ENCODE data around the gene IRX3. TPM values are rescaled to one million over a fixed set of nuclear protein-coding genes. Genes with fewer than 3 reads are reported as not detected.

IRX3 gene
- total RNA-seq, 1 donor from 2014 or later: 0.11 TPM

DNA sequence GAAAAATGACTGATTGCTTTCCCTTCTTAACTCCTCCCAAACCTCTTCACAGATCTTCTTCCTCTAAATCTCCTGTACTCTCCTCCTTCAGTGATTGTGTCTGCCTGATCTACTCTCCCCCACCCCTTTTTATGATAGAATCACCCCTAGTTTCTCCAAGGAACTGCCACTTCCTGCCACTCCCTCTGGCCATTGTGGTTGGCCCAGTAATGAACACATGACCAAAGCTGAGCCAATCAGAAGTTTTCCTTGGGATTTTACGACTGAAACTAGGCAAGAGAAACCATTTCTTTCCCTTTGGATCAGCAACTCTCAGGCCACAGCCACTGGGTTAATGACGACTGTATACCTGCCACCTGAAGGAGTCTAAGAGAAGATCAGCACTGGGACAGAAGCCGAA lies 15.9 kb downstream of the IRX3 start:
- H3K27ac ChIP-seq: no peak overlapping the region
- no peaks in the 10 kb centered on the region for H3K36me3 ChIP-seq
- H3K9me3 ChIP-seq: no peaks in the 10 kb centered on the region
- intact Hi-C loops (cut with DNase I): no loop called here
- no peak for DNase-seq (ENCODE audit: low spot score in 2 of 2)
- no peaks in the 10 kb centered on the region for H3K4me1 ChIP-seq
- TF ChIP-seq, protein P1, sequence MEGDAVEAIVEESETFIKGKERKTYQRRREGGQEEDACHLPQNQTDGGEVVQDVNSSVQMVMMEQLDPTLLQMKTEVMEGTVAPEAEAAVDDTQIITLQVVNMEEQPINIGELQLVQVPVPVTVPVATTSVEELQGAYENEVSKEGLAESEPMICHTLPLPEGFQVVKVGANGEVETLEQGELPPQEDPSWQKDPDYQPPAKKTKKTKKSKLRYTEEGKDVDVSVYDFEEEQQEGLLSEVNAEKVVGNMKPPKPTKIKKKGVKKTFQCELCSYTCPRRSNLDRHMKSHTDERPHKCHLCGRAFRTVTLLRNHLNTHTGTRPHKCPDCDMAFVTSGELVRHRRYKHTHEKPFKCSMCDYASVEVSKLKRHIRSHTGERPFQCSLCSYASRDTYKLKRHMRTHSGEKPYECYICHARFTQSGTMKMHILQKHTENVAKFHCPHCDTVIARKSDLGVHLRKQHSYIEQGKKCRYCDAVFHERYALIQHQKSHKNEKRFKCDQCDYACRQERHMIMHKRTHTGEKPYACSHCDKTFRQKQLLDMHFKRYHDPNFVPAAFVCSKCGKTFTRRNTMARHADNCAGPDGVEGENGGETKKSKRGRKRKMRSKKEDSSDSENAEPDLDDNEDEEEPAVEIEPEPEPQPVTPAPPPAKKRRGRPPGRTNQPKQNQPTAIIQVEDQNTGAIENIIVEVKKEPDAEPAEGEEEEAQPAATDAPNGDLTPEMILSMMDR (IDR thresholded peaks at IDR 0.05): no peak
- no peaks in the 10 kb centered on the region for H3K27me3 ChIP-seq
- no peak overlapping the region for H3K4me3 ChIP-seq

DNA sequence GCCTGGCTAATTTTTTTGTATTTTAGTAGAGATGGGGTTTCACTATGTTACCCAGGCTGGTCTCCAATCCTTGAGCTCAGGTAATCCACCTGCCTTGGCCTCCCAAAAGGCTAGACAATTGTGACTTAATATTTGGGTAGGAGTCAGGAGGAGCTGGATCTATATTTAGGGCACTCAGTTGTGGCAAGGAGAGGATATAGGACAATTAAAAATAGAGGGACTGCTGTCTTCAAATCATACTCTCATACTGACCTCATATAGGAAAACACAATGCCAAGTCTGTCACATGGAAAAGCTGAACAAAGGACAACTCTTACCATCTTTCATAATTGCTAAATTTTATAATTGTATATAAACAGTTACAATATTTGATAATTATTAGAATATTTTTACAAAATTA lies 17.1 kb downstream of the IRX3 start:
- Histone ChIP-seq H3K9me3 (no peaks in the 10 kb centered on the region), H3K4me3 (no peak overlapping the region), H3K36me3 (no peaks in the 10 kb centered on the region), H3K27me3 (no peaks in the 10 kb centered on the region), H3K4me1 (no peaks in the 10 kb centered on the region), H3K27ac (no peak overlapping the region)
- intact Hi-C loops (cut with DNase I): no loop called here
- TF ChIP-seq, protein P1 (IDR thresholded peaks at IDR 0.05): no peak
- no peak for DNase-seq (ENCODE audit: low spot score in 2 of 2)

DNA sequence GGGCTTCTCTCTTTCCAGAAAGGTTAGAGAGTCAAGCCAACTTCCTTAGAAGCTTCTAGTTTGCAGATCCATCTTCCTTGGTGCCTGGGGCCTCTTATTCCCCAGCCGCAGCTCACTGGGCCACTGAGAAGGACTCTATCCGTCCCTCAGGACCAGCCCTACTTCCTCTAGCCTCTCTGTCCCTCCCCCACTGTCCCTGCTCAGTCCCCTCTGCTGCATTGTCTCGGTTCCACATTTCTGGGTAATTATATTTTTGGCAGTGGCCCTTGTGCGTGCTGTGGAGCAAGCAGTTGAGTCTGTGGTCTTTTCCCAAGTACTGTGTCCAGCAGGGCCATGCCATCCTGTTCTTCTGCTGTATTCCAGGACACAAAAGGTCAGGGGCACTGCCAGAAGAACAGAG lies 17.8 kb downstream of the IRX3 start:
- H3K27ac ChIP-seq: no peak overlapping the region
- no peaks in the 10 kb centered on the region for H3K9me3 ChIP-seq
- intact Hi-C loops (cut with DNase I): no loop called here
- H3K4me3 ChIP-seq: no peak overlapping the region
- DNase-seq (ENCODE audit: low spot score in 2 of 2): peak in 1 of 2 donors; percentile 37
- TF ChIP-seq, protein P1 (IDR thresholded peaks at IDR 0.05): no peak
- no peaks in the 10 kb centered on the region for H3K27me3 ChIP-seq
- H3K36me3 ChIP-seq: no peaks in the 10 kb centered on the region
- H3K4me1 ChIP-seq: no peaks in the 10 kb centered on the region

DNA sequence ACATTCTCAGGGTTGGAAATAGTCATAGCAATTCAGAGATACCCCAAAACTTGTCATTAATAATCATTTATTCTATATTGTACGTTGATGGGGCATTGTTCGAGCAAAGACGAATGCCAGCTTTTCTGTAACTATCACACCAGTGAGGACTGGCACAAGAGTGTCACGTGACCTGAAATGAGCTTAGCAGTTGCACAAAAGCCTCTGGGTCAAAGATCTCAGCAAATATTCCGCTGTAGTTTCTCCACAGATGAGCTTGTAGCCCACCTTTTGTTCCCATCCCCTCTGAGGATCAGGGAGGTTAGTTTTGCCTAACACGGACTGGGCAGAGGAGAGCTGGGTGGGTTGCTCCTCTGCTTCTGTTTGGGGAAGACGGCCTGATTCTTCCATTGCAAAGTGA lies 18.2 kb downstream of the IRX3 start:
- Histone ChIP-seq H3K4me3 (no peak overlapping the region), H3K27ac (no peak overlapping the region), H3K4me1 (no peaks in the 10 kb centered on the region), H3K36me3 (no peaks in the 10 kb centered on the region), H3K9me3 (no peaks in the 10 kb centered on the region), H3K27me3 (no peaks in the 10 kb centered on the region)
- TF ChIP-seq, protein P1 (IDR thresholded peaks at IDR 0.05): no peak
- intact Hi-C loops (cut with DNase I): no loop called here
- DNase-seq (ENCODE audit: low spot score in 2 of 2): peak in 1 of 2 donors; percentile 21

DNA sequence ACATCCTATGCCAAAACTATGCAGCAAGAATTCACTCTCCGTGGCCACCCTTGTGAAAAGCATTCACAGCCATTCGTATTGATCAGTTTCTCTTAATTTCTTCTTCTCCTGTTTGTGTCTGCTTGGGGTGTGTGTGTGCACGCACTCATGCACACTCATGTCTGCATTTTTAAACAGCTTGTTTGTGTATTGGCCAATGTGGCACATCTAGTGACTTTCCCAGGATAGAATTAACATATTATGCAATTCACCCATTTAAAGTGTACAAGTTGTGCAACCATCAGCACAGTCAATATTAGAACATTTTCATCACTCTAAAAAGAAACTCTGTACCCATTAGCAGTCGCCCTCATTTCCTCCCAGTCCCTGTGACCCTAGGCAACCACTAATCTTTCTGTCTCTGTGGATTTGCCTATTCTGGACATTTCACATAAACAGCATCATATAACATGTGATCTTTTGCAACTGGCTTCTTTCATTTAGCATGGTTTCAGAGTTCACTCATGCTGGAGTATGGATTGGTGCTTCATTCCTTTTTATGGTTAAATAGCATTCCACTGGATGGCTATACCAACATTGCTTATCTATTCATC lies 20.1 kb downstream of the IRX3 start:
- Histone ChIP-seq H3K27me3 (no peaks in the 10 kb centered on the region), H3K27ac (no peak overlapping the region), H3K9me3 (no peaks in the 10 kb centered on the region), H3K36me3 (no peaks in the 10 kb centered on the region), H3K4me1 (no peaks in the 10 kb centered on the region), H3K4me3 (no peak overlapping the region)
- TF ChIP-seq, protein P1 (IDR thresholded peaks at IDR 0.05): no peak
- intact Hi-C loops (cut with DNase I): no loop called here
- peak in 1 of 2 donors; percentile 19 for DNase-seq (ENCODE audit: low spot score in 2 of 2)
